GM18519 (cell line): ENCODE measurements around the gene NRN1.
"Not testable (repeated sequence)": the region's sequence is repeated elsewhere in the genome, so short reads cannot be mapped to it uniquely, and the experiment has no call there.

ENCODE experiments used
- ATAC-seq: cut with Tn5 transposase; IDR thresholded peaks from one replicate; pipeline ENCODE4 v1.9.1; 2021; ENCODE audit warnings: mild to moderate bottlenecking, moderate library complexity; ENCODE audit not compliant: unreplicated experiment, low FRiP score

Gene NRN1

GRCh38 chr6:6006428-6007365, at the start of gene NRN1:
NRN1 (minus strand) TSS chr6:6006925; CDS start chr6:6006749, 176 bp downstream.
- no peak for ATAC-seq

DNA sequence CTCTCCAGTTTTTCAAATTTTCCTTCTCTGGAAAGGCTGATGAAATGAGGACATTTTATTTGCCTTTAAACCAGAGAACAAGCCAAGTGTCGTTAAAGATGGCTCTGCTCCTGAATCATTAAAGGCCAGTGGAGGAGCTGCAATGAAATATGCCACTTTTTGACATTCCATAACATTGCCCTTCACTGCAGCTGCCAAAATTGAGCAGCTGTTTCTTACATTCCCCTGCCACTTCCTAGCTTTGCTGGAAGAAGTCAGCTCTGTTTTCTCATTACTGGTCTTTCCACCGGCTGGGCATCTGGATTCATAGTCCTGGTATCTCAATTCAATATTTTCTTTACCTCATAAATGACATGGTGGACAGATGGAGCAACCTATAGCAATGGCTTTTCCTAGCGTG, 45.5 kb upstream of the NRN1 start:
- ATAC-seq, result no peak

DNA sequence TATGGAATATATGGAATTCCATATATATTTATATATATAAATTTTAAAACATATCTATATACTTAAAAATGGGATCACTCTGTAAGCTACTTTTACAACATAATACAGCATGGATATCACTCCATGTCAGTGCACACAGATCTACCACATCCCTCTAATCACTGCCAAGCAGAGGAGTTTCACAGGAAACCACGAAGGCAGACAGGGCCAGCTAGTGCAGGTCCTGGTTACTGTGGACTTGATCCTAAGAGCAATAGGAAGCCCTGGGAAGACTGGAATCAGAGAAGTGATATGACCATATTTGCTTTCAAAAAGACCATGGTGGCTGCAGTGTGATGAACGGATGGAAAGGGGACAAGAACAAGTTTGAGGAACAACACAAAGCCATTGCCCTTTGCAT, 40.0 kb upstream of the NRN1 start:
- ATAC-seq, result no peak

- no peak for ATAC-seq
Observed at GRCh38 chr6:6039946-6040509, 33.3 kb upstream of the NRN1 start.

- no peak for ATAC-seq
Observed at GRCh38 chr6:6037179-6037578, 30.5 kb upstream of the NRN1 start.

- no peak for ATAC-seq
Observed at GRCh38 chr6:6033858-6034257, 27.1 kb upstream of the NRN1 start.

DNA sequence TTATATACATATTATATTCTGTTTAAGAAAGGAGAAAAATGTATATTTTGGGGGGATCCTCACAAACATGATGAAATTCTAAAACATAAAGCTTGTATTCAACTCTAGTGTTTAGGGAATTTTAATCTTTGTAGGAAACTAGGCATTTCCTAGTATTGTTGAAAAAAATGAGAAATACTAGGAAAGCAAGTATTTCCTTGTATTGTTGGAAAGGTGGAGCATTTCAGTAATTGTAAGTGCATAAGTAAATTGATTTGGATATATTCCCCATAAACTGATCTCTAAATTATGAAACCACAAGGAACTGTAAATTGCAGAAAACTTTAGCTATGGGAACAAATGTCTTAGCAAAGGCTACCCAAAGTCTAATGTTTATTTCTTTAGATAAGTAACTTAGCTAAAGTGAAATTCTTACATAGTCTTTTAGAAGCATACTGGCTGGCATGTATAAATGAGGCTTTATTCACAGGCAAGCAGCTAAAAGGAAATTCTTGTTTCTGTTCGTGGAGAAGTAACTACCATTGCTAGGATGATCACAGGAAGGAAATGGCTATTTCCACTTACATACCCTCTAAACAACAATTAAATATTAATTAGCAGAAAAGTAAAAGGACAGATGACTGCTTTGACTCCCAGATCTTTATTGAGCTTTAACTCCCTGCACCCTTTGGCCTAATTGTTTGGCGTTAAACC, 19.9 kb upstream of the NRN1 start:
- no peak for ATAC-seq

DNA sequence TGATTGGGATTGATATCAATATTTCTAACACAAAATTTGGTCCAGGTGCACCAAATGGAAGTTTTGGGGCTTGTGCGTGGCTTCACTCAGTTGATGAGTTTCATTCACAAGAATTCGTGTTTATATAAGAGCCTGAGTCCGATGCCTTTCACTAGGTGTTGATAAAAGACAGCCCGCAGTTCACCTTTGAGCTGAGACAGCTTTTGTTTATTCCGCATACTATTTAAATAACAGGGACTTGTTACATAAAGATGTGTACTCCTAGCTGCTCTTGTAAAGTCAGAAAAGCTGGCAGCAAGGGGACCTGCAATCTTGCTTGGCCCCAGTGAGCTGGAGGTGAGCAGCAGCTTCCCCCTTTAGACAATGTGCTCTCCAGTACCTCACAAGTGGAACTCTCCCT, 19.0 kb upstream of the NRN1 start:
- no peak for ATAC-seq

DNA sequence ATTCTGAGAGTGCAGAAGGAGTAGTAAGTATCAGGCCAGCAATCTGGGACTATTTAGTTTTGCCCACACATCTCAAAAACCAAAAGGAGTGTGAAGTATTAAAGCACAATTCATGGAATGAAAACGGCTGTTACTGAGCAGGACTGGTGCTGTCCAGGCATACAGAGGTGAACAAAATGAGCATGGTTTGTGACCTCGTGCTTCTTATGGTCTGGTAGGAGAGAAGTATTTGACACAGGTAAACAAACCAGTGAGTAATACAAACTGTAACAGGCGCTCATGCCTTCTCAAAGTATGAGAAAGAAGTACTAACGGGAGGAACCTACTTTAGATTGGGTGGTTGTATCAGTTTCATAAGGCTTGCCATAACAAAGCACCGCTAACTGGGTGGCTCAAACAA, 17.5 kb upstream of the NRN1 start:
- no peak for ATAC-seq

DNA sequence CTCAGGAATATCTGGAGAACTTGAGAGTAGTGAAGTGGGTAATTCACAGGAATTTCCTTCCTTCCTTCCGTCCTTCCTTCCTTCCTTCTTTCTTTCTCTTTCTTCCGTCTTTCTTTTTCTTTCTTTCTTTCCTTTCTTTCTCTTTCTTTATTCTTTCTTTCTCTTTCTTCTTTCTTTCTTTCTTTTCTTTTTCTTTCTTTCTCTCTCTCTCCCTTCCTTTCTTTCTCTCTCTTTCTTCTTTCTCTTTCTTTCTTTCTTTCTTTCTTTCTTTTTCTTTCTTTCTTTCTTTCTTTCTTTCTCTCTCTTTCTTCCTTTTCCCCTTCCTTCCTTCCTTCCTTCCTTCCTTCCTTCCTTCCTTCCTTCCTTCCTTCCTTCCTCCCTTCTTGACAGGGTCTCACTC, 16.1 kb upstream of the NRN1 start:
- ATAC-seq, result not testable (repeated sequence)

- peak; percentile 57 for ATAC-seq
Observed at GRCh38 chr6:6008648-6009421, 2.1 kb upstream of the NRN1 start.

DNA sequence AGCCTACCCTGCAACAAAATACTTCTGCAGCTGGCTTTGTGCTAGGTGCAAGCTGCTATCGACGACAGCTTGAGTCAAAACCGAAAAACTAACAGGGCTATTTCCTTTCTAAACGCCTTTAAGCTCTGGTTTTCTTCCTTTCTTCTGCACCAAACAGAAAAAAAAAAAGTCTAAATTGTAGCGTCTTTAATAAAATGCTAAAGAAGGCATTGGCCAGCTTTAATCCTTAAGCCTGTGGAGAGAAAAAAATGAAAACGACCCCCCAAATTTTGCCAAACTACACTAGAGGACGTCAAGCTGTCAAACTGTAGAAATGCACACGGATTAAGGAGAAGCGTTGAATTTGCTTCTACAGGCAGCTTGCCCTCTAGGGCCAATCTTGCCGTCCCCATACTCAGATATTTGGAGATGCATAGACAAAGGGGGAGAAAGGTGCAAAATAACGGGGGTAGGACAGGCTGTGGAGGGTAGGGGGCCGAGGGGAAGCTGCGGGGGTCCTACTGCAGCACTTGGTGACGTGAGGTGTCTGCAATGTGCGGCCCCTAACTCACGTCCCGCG, 1.4 kb upstream of the NRN1 start:
- ATAC-seq, result no peak

- no peak for ATAC-seq
Observed at GRCh38 chr6:6007366-6008088, 802 bp upstream of the NRN1 start.

DNA sequence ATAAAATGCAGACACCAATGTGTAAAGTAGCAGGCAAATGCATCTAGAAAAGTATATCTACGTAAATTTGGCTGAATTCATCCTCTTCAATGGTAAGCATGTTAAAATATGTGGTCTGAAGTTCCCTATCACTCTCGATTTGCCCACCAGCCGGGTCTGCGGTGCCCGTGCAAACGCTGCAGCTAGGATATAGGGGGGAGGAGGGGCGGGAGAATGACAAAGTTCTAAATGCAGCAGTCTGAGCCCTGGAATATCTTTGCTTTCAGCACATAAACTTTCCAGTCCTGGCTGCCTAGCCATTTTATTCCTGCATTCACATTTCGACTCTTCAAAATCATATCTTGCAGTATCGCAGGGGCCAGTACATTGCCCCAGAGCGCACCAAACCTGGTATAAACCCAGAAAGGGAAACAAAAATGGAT, 708 bp downstream of the NRN1 start:
- ATAC-seq, result no peak

GRCh38 chr6:6005051-6006005, 1.4 kb downstream of the NRN1 start:
- no peak for ATAC-seq

DNA sequence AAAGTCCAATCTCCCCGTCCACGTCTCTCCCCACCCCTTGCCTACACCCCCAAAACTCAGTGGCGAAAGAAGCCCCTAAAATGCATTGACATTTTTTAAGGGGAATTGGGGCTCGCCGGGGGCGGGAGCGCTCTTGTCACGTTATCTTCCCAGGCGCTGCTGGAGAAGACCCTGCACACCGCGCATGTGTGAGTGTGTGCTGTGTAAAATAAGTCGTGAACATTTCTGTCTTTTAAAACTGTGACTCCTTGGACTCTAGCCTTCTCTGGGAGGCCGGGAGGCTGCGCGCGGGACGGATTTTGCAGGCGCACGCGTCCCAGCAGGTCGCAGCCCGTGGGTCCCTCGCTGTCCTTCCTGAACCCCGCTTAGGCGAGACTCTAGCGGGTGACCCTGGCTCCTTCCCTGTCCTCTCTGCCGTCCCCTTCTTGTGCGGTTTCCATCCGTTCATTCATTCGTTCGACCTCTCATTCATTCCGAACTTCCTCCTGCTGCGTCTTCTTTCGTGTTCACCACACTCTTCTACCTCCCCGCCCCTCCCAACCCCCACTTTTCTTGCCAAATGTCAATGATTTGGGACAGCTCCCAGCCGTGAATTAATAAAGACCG, 2.2 kb downstream of the NRN1 start:
- ATAC-seq, result no peak

DNA sequence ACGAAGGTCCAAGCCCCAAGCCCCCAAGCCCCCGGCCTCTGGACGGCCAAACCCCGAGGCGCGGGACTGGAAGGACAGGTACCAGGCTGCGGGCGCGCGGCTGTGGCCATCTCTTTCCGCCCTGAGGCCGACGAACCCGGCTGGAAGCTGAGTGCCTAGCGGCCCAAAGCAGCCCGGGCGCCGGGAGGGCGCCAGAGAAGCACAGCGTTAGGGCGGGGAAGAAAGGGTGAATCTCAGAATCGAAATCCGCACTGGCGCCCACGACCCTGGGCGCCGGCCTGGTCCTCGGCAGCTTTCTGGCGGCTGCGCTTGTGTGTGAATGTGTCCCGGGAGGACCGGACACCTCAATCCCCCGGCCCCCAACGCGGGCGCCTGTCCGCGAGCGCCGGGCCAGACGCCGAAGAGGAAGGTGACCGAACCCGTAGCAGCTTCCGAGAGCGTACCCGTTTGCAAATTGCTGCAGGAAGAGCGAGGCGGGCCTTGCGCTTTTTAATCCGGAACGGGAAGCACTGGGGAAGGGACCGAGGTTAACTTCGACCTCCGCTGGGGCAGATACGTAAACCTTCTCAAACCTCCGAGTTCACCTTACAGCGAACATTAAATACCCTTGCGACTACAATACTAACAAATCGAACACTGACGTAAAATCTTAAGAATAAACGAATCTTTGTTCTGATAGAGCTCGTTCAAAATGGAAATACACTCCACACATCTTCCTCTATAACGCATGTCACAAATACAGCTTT, 2.9 kb downstream of the NRN1 start:
- ATAC-seq, result no peak
